WI38 (cell line): Measurements from ENCODE around the gene ACP3.

Experiments used
- H3K4me3 ChIP-seq: 2 replicates; pipeline ENCODE4 v1.5.1; 2011; ENCODE audit warnings: low read depth, mild to moderate bottlenecking, control low read depth, low read length
- CTCF ChIP-seq: IDR thresholded peaks from 2 replicates; pipeline ENCODE4 v1.5.1; 2012; ENCODE audit warnings: low read depth, mild to moderate bottlenecking, control low read depth, low read length

ACP3 gene

GRCh38 chr3:132348531-132348930 lies 31.3 kb downstream of the ACP3 start:
- TF ChIP-seq CTCF, result no peak
- no peak overlapping the region for H3K4me3 ChIP-seq

GRCh38 chr3:132350814-132351213 lies 33.6 kb downstream of the ACP3 start:
- H3K4me3 ChIP-seq, result no peak overlapping the region
- TF ChIP-seq CTCF, result no peak

- no peak overlapping the region for H3K4me3 ChIP-seq
- TF ChIP-seq CTCF, result no peak
Observed at GRCh38 chr3:132351222-132351806, 34.1 kb downstream of the ACP3 start.

- TF ChIP-seq CTCF, result peak; percentile 85
Observed at GRCh38 chr3:132352556-132353143, 35.4 kb downstream of the ACP3 start.

GRCh38 chr3:132354916-132355702 lies 37.9 kb downstream of the ACP3 start:
- H3K4me3 ChIP-seq, result no peak overlapping the region
- TF ChIP-seq CTCF, result no peak

More at GRCh38 chr3:132352556-132353143, 35.4 kb downstream of the ACP3 start:
- H3K4me3 ChIP-seq, result no peak overlapping the region

- TF ChIP-seq CTCF, result no peak
Observed at GRCh38 chr3:132356568-132356967, 39.4 kb downstream of the ACP3 start.

GRCh38 chr3:132360717-132361116 lies 43.5 kb downstream of the ACP3 start:
- no peak overlapping the region for H3K4me3 ChIP-seq
- TF ChIP-seq CTCF, result no peak

More at GRCh38 chr3:132356568-132356967, 39.4 kb downstream of the ACP3 start:
- no peak overlapping the region for H3K4me3 ChIP-seq
